Measurements from ENCODE around the gene COMT.
"Not testable (repeated sequence)": the region's sequence is repeated elsewhere in the genome, so short reads cannot be mapped to it uniquely, and the experiment has no call there.

The COMT gene

GRCh38 chr22:19909350-19910179, 32.0 kb upstream of the COMT start:
- no peak for FAIRE-seq

- FAIRE-seq, result no peak
Measured at GRCh38 chr22:19910180-19910744, 31.3 kb upstream of the COMT start.

- no peak for FAIRE-seq
Measured at GRCh38 chr22:19911540-19912270, 29.9 kb upstream of the COMT start.

GRCh38 chr22:19912271-19912999, 29.1 kb upstream of the COMT start:
- FAIRE-seq, result no peak

- FAIRE-seq, result no peak
Measured at GRCh38 chr22:19913337-19913936, 28.1 kb upstream of the COMT start.

GRCh38 chr22:19914201-19914943, 27.2 kb upstream of the COMT start:
- no peak for FAIRE-seq

- no peak for FAIRE-seq
Measured at GRCh38 chr22:19915287-19915954, 26.2 kb upstream of the COMT start.

- FAIRE-seq, result no peak
Measured at GRCh38 chr22:19916006-19916405, 25.6 kb upstream of the COMT start.

- FAIRE-seq, result no peak
Measured at GRCh38 chr22:19916941-19917340, 24.6 kb upstream of the COMT start.

GRCh38 chr22:19917389-19918138, 24.0 kb upstream of the COMT start:
- FAIRE-seq, result no peak

GRCh38 chr22:19918332-19919106, 23.1 kb upstream of the COMT start:
- no peak for FAIRE-seq

- no peak for FAIRE-seq
Measured at GRCh38 chr22:19919701-19920363, 21.7 kb upstream of the COMT start.

- no peak for FAIRE-seq
Measured at GRCh38 chr22:19921544-19922081, 20.0 kb upstream of the COMT start.

- FAIRE-seq, result no peak
Measured at GRCh38 chr22:19923914-19924513, 17.6 kb upstream of the COMT start.

- FAIRE-seq, result not testable (repeated sequence)
Measured at GRCh38 chr22:19926028-19926427, 15.5 kb upstream of the COMT start.

GRCh38 chr22:19927696-19928095, 13.9 kb upstream of the COMT start:
- FAIRE-seq, result no peak

GRCh38 chr22:19928207-19928606, 13.4 kb upstream of the COMT start:
- no peak for FAIRE-seq
